HFF-Myc (cell line): Measurements from ENCODE around the gene STPG4.
A peak's percentile ranks its signal among the peaks of the same experiment; 100 is the strongest.
"Not testable (repeated sequence)": the region's sequence is repeated elsewhere in the genome, so short reads cannot be mapped to it uniquely, and the experiment has no call there.

Experiments used
- DNase-seq: peaks from one replicate; pipeline ENCODE4 v3.0.0-alpha.2; 2011; ENCODE audit warnings: low read depth; ENCODE audit errors: extremely low read depth
- H3K4me3 ChIP-seq: replicated peaks from 2 replicates; pipeline ENCODE4 v1.5.1; 2011; ENCODE audit warnings: low read depth, mild to moderate bottlenecking, control low read depth, low read length
- CTCF ChIP-seq: IDR thresholded peaks from 2 replicates; pipeline ENCODE4 v1.5.1; 2012; ENCODE audit warnings: mild to moderate bottlenecking, low read depth, low read length, control low read depth; ENCODE audit errors: missing control alignments

Gene STPG4

GRCh38 chr2:47186351-47186750 lies 31.2 kb upstream of the STPG4 start:
- DNase-seq: no peak
- TF ChIP-seq CTCF: no peak
- H3K4me3 ChIP-seq: no peak overlapping the region

- DNase-seq, H3K4me3 ChIP-seq: not testable (repeated sequence)
These were observed 30.0 kb upstream of the STPG4 start for GRCh38 chr2:47185098-47185497.

GRCh38 chr2:47181176-47181575 lies 26.1 kb upstream of the STPG4 start:
- TF ChIP-seq CTCF: no peak

GRCh38 chr2:47180531-47180930 lies 25.4 kb upstream of the STPG4 start:
- TF ChIP-seq CTCF: no peak
- H3K4me3 ChIP-seq: no peak overlapping the region
- DNase-seq: no peak

More at GRCh38 chr2:47181176-47181575, 26.1 kb upstream of the STPG4 start:
- no peak for DNase-seq
- no peak overlapping the region for H3K4me3 ChIP-seq

- DNase-seq: no peak
- H3K4me3 ChIP-seq: no peak overlapping the region
- no peak for TF ChIP-seq CTCF
These were observed 24.3 kb upstream of the STPG4 start for GRCh38 chr2:47179388-47179787.

GRCh38 chr2:47178341-47178740 lies 23.2 kb upstream of the STPG4 start:
- H3K4me3 ChIP-seq: no peak overlapping the region
- no peak for TF ChIP-seq CTCF
- no peak for DNase-seq

GRCh38 chr2:47177043-47177565 lies 22.0 kb upstream of the STPG4 start:
- no peak for DNase-seq

More at GRCh38 chr2:47177043-47177565, 22.0 kb upstream of the STPG4 start:
- no peak for TF ChIP-seq CTCF
- peak overlapping the region; percentile 69 for H3K4me3 ChIP-seq
